Measurements from ENCODE around the gene KAZN.

DNA sequence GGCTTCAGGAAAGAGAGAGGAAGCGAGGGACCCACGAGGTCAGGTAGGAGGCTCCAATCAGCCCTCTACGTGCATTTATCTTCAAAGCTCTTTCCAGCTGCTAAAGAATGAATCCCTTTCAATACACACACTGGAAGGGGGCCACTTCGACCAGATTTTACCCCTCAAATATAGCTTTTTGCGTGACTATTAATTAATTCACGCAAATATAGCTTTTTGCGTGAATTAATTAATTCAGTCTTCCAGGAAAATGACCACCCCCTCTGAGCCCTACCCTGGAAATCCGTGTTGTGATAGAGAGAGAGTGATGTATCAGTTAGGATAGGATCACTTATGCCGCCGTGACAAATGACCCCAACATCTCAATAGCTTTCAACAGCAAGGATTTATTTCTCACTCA lies 289.9 kb downstream of the KAZN start:
- TF ChIP-seq POLR2A (IDR thresholded peaks at IDR 0.05) (no peak), CTCF (IDR thresholded peaks at IDR 0.05) (no peak)

All from testis (tissue), 2 donors.